ENCODE data around the gene LMF1. TPM values are rescaled to one million over a fixed set of nuclear protein-coding genes. Genes with fewer than 3 reads are reported as not detected.
A peak's percentile ranks its signal among the peaks of the same experiment; 100 is the strongest.
"Not testable (repeated sequence)": the region's sequence is repeated elsewhere in the genome, so short reads cannot be mapped to it uniquely, and the experiment has no call there.

LMF1 gene
- total RNA-seq, 1 donor from 2014 or later: 14.3 TPM

GRCh38 chr16:830107-830870, 140.5 kb downstream of the LMF1 start:
- no peaks in the 10 kb centered on the region for H3K36me3 Mint-ChIP-seq (ENCODE audit: low read depth)
- DNase-seq (ENCODE audit: low spot score): no peak
- intact Hi-C loops (cut with micrococcal nuclease): no loop called here
- no peaks in the 10 kb centered on the region for H3K4me1 Mint-ChIP-seq (ENCODE audit: low read depth)
- peaks cover 5% of the 10 kb centered on the region for H3K9me3 Mint-ChIP-seq
- no peak overlapping the region for H3K27ac Mint-ChIP-seq
- no peaks in the 10 kb centered on the region for H3K27me3 Mint-ChIP-seq (ENCODE audit: low read depth)
- H3K4me3 Mint-ChIP-seq (ENCODE audit: low read depth): no peak overlapping the region

DNA sequence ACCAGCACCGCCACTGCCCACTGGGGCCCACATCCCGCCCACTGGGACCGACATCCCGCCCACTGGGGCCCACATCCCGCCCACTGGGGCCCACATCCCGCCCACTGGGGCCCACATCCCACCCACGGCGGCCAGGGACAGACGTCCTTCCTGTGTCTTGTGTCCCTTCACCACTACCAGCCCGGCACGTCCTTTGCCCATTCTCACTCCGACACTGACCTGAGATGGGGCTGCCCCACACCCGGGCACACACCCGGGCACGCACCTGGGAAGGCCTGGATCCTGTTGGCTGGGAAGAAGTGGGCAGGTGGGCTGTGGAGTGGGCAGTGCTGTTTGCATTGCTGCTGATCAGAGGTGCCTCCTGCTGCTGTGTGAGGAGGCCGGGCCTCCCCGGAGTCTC, 141.9 kb downstream of the LMF1 start:
- H3K27me3 Mint-ChIP-seq (ENCODE audit: low read depth): no peaks in the 10 kb centered on the region
- intact Hi-C loops (cut with micrococcal nuclease): no loop called here
- no peak overlapping the region for H3K4me3 Mint-ChIP-seq (ENCODE audit: low read depth)

DNA sequence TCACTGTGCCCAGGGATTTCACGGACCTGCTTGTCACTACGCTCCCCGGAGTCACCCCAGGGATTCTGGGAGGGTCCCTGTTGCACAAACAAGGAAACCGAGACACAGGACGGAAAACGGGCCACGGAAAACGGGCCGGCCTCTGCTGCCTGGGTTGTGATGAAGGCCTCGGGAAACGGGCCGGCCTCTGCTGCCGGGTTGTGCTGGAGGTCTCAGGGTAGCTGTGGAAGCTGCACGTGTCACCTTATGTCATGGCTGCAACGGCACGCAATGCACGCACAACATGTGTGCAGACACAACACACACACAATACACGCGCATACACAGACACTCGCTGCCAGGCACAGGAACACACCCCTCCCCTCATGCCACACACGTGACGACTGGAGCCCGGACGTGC, 143.3 kb downstream of the LMF1 start:
- H3K9me3 Mint-ChIP-seq: no peaks in the 10 kb centered on the region
- intact Hi-C loops (cut with micrococcal nuclease): no loop called here
- no peaks in the 10 kb centered on the region for H3K36me3 Mint-ChIP-seq (ENCODE audit: low read depth)
- no peak for DNase-seq (ENCODE audit: low spot score)
- no peak overlapping the region for H3K27ac Mint-ChIP-seq
- no peaks in the 10 kb centered on the region for H3K27me3 Mint-ChIP-seq (ENCODE audit: low read depth)
- H3K4me1 Mint-ChIP-seq (ENCODE audit: low read depth): no peaks in the 10 kb centered on the region
- H3K4me3 Mint-ChIP-seq (ENCODE audit: low read depth): no peak overlapping the region

More for the DNA sequence above, 141.9 kb downstream of the LMF1 start:
- H3K36me3 Mint-ChIP-seq (ENCODE audit: low read depth): no peaks in the 10 kb centered on the region
- peaks cover under 1% of the 10 kb centered on the region for H3K9me3 Mint-ChIP-seq
- H3K4me1 Mint-ChIP-seq (ENCODE audit: low read depth): no peaks in the 10 kb centered on the region
- DNase-seq (ENCODE audit: low spot score): no peak
- no peak overlapping the region for H3K27ac Mint-ChIP-seq

- Mint-ChIP-seq H3K27me3 (ENCODE audit: low read depth) (no peaks in the 10 kb centered on the region), H3K27ac (no peak overlapping the region), H3K4me3 (ENCODE audit: low read depth) (no peak overlapping the region)
Observed at GRCh38 chr16:825341-826061, 145.3 kb downstream of the LMF1 start.

GRCh38 chr16:824601-825000, 146.2 kb downstream of the LMF1 start:
- Mint-ChIP-seq H3K4me3 (ENCODE audit: low read depth) (no peak overlapping the region), H3K27ac (no peak overlapping the region), H3K27me3 (ENCODE audit: low read depth) (no peaks in the 10 kb centered on the region), H3K36me3 (ENCODE audit: low read depth) (no peaks in the 10 kb centered on the region), H3K4me1 (ENCODE audit: low read depth) (peaks cover 6% of the 10 kb centered on the region), H3K9me3 (no peaks in the 10 kb centered on the region)
- intact Hi-C loops (cut with micrococcal nuclease): no loop called here
- no peak for DNase-seq (ENCODE audit: low spot score)

More at GRCh38 chr16:825341-826061, 145.3 kb downstream of the LMF1 start:
- intact Hi-C loops (cut with micrococcal nuclease): no loop called here
- no peaks in the 10 kb centered on the region for H3K4me1 Mint-ChIP-seq (ENCODE audit: low read depth)
- DNase-seq (ENCODE audit: low spot score): no peak
- H3K36me3 Mint-ChIP-seq (ENCODE audit: low read depth): no peaks in the 10 kb centered on the region
- H3K9me3 Mint-ChIP-seq: no peaks in the 10 kb centered on the region

DNA sequence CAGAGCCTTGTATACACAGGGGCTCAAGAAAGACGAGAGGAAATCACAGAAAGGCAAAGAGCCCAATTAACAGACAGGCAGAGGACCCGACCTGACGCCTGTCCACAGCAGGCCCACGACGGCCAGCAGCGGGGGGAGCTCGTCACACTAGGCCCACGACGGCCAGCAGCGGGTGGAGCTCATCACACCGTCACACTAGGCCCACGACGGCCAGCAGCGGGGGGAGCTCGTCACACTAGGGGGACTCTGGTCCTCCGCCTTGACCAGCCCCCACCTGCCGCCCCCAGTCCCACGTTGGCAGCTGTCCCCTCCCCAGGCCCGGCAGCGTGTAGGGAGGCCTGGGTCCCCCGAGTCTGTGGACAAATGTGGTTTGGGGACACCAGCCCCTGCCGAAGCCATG, 146.6 kb downstream of the LMF1 start:
- Mint-ChIP-seq H3K9me3 (no peaks in the 10 kb centered on the region), H3K4me1 (ENCODE audit: low read depth) (peaks cover 10% of the 10 kb centered on the region), H3K36me3 (ENCODE audit: low read depth) (no peaks in the 10 kb centered on the region), H3K27ac (no peak overlapping the region), H3K27me3 (ENCODE audit: low read depth) (no peaks in the 10 kb centered on the region), H3K4me3 (ENCODE audit: low read depth) (no peak overlapping the region)
- intact Hi-C loops (cut with micrococcal nuclease): no loop called here
- DNase-seq (ENCODE audit: low spot score): no peak

DNA sequence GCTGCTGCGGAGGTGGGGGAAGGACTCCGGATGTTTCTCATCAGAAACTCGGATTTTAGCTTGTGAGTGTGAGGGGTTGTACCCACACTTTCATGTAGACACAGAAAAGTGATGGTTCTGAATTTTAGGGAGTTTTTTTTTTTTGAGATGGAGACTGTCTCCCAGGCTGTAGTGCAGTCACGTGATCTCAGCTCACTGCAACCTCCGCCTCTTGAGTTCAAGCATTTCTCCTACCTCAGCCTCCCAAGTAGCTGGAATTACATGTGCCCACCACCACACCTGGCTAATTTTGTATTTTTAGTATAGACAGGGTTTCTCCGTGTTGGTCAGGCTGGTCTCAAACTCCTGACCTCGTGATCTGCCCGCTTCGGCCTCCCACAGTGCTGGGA, 147.9 kb downstream of the LMF1 start:
- Mint-ChIP-seq H3K9me3 (no peaks in the 10 kb centered on the region), H3K27me3 (ENCODE audit: low read depth) (no peaks in the 10 kb centered on the region), H3K27ac (no peak overlapping the region), H3K4me1 (ENCODE audit: low read depth) (peaks cover 10% of the 10 kb centered on the region), H3K4me3 (ENCODE audit: low read depth) (no peak overlapping the region), H3K36me3 (ENCODE audit: low read depth) (no peaks in the 10 kb centered on the region)
- no peak for DNase-seq (ENCODE audit: low spot score)
- intact Hi-C loops (cut with micrococcal nuclease): no loop called here

DNA sequence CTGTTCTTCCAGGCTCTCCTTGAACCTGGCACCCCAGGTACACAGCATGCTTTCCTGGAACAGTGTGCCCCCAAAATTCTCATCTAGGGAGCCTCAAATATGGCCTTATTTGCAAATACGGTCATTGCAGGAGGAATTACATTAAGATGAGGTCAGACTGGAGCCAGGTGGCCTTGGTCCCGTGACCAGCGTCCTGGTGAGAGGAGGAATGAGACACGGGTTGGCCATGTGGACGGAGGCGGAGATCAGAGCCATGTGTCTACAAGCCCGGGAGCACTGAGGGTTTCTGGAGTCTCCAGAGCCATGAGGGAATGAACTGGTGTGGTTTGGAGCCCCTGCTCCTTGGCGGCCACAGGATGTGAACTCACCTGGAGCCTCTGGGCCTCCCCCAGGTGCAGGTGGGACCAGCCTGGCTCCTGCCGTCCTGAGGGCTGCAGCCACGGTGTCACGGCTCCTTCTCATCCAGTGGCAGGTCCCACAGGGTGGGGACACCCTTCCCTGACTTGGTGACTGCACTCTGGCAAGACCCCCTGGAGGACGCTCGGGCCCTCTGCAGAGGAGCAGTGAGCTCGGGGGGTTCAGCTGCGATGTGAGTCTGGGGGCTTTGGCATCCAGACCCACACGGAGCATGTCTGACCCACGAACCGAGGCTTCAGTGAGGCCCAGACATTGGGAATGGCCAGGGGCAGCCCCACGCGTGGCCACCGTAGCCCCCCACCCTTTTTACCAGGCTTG, 148.4 kb downstream of the LMF1 start:
- no peak for DNase-seq (ENCODE audit: low spot score)
- Mint-ChIP-seq H3K27ac (no peak overlapping the region), H3K4me1 (ENCODE audit: low read depth) (peaks cover 10% of the 10 kb centered on the region), H3K4me3 (ENCODE audit: low read depth) (no peak overlapping the region), H3K27me3 (ENCODE audit: low read depth) (no peaks in the 10 kb centered on the region), H3K9me3 (no peaks in the 10 kb centered on the region), H3K36me3 (ENCODE audit: low read depth) (no peaks in the 10 kb centered on the region)
- intact Hi-C loops (cut with micrococcal nuclease): no loop called here

DNA sequence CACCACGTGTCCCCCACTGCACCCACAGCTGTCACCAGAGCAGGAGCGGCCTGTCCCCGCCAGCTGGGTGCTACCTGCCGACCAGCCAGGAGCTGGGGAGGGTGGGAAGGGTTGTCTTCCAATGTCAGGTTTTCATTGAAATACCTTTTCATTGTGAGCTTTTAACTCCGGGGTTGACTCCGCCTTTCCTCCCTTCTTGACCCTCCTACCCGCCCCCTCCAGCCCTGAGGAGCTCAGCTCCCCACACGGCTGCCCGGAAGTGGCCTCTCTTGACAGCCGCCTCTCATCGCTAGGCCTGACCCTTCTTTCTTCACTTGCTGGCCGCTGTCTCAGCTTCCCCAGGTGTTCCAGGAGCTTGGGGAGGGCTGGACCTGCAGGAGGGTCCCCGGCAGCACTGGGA, 149.0 kb downstream of the LMF1 start:
- Mint-ChIP-seq H3K4me1 (ENCODE audit: low read depth) (peaks cover 10% of the 10 kb centered on the region), H3K9me3 (no peaks in the 10 kb centered on the region), H3K4me3 (ENCODE audit: low read depth) (no peak overlapping the region), H3K27ac (no peak overlapping the region), H3K36me3 (ENCODE audit: low read depth) (no peaks in the 10 kb centered on the region), H3K27me3 (ENCODE audit: low read depth) (no peaks in the 10 kb centered on the region)
- no peak for DNase-seq (ENCODE audit: low spot score)
- intact Hi-C loops (cut with micrococcal nuclease): no loop called here

DNA sequence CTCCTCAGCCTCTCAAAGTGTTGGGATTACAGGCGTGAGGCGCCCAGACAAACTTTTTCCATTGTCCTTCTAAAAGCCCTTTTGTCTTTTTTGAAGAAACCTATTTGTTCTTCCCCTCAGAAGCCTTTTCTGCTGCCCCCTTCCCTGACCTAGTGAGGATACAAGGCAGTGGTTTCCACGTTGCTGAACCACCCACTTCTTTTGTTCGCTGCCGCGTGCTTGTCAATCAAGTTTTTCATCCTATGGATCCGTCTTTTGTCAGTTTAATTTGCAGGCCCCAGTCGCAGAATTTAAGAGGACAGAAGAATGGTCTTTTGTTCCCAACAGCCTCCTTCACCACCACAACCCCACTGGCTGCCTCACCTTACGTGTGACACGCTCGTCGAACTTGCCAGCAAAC, 150.0 kb downstream of the LMF1 start:
- no peaks in the 10 kb centered on the region for H3K27me3 Mint-ChIP-seq (ENCODE audit: low read depth)
- DNase-seq (ENCODE audit: low spot score): no peak
- peaks cover 10% of the 10 kb centered on the region for H3K4me1 Mint-ChIP-seq (ENCODE audit: low read depth)
- no peaks in the 10 kb centered on the region for H3K9me3 Mint-ChIP-seq
- no peak overlapping the region for H3K27ac Mint-ChIP-seq
- intact Hi-C loops (cut with micrococcal nuclease): no loop called here
- H3K4me3 Mint-ChIP-seq (ENCODE audit: low read depth): no peak overlapping the region
- H3K36me3 Mint-ChIP-seq (ENCODE audit: low read depth): no peaks in the 10 kb centered on the region

DNA sequence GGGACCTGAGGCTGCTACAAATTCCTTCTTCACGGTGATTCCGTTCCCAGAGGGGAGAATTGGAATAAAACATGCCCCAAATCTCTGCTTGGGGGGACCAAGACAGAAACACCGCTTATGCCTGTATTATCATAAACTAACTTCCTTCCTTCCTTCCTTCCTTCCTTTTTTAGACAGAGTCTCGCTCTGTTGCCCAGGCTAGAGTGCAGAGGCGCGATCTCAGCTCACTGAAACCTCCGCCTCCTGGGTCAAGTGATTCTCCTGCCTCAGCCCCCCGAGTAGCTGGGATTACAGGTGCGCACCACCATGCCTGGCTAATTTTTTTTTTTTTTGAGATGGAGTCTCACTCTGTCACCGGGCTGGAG, 150.8 kb downstream of the LMF1 start:
- intact Hi-C loops (cut with micrococcal nuclease); DNase-seq (ENCODE audit: low spot score): not testable (repeated sequence)

GRCh38 chr16:819336-820043, 151.3 kb downstream of the LMF1 start:
- H3K4me1 Mint-ChIP-seq (ENCODE audit: low read depth): peaks cover 10% of the 10 kb centered on the region
- H3K9me3 Mint-ChIP-seq: no peaks in the 10 kb centered on the region
- intact Hi-C loops (cut with micrococcal nuclease): no loop called here
- DNase-seq (ENCODE audit: low spot score): peak; percentile 58
- H3K27me3 Mint-ChIP-seq (ENCODE audit: low read depth): peaks cover 3% of the 10 kb centered on the region
- H3K27ac Mint-ChIP-seq: peak overlapping the region; percentile 59
- H3K36me3 Mint-ChIP-seq (ENCODE audit: low read depth): no peaks in the 10 kb centered on the region
- H3K4me3 Mint-ChIP-seq (ENCODE audit: low read depth): no peak overlapping the region

More for the DNA sequence above, 150.8 kb downstream of the LMF1 start:
- not testable (repeated sequence) for H3K9me3 Mint-ChIP-seq; H3K27ac Mint-ChIP-seq; H3K36me3 Mint-ChIP-seq (ENCODE audit: low read depth); H3K27me3 Mint-ChIP-seq (ENCODE audit: low read depth); H3K4me3 Mint-ChIP-seq (ENCODE audit: low read depth)
- H3K4me1 Mint-ChIP-seq (ENCODE audit: low read depth): peaks cover 10% of the 10 kb centered on the region
